Measurements from ENCODE around the gene WASF2. TPM values are rescaled to one million over a fixed set of nuclear protein-coding genes. Genes with fewer than 3 reads are reported as not detected.
"Not testable (repeated sequence)": the region's sequence is repeated elsewhere in the genome, so short reads cannot be mapped to it uniquely, and the experiment has no call there.

Gene WASF2
- total and polyA plus RNA-seq, 5 donors, result 22.1 to 77.9 (median 69.4) TPM

DNA sequence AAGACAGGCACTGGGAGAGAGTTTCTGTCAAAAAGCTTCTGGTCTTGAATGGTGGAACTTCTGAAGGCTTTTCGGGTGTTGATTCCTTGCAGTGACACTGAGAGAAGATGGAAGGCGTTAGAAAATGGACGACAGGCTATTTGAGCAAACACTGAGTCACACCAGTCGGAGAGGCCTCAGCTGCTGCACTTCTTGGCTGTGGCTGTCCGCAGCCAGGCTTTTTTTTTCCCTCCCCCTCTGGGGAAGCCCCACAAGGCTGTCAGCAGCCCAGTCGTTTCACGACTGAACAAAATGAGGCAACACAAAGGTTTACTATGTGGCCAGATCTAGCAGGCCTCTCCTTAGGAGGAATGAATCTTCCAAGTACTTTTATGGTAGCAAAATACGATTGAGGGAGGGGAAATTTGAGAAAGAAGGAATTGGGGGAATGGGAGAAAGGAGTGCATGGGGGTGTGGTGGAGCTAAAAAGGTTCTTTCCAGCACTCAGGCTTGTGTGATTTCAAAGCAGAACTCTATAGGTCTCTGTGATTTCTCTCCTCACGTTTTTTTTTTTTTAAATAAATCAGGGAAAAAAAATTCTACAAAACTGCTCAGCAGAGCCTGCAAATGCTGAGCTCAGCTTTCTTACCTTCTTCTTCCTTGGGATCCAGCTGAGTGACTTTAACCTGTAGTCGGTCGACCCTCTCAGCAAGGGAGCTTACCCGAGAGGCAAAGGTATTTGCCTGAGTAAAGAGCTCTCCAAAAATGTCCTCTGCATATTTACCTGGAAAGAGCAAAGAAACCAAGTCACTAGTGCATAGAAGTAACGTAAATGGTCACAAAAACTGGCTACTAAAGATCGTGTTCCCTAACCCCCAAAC, 71.4 kb downstream of the WASF2 start:
- H3K9me3 ChIP-seq (ENCODE audit: control insufficient read depth, low read length), result no peaks in the 10 kb centered on the region
- peaks cover 8% of the 10 kb centered on the region for H3K4me1 ChIP-seq (ENCODE audit: control insufficient read depth, insufficient read depth, low read length)
- intact Hi-C loops (cut with DNase I), result loop anchor here in 1 of 4 donors (5.0 kb wide), 2 partner anchors 74 to 189 kb away; partner anchors contain the start of gene WASF2
- ATAC-seq, result peak; percentile 92 to 94
- DNase-seq, result peak; percentile 81 to 89 (median 87)
- no peak overlapping the region for H3K4me3 ChIP-seq (ENCODE audit: low read length)
- H3K27me3 ChIP-seq (ENCODE audit: control insufficient read depth, insufficient read depth), result no peaks in the 10 kb centered on the region
- WGBS, result 33% methylated on average over 14 of the region's 14 CpGs
- peak overlapping the region; percentile 69 for H3K27ac ChIP-seq (ENCODE audit: low read length)

DNA sequence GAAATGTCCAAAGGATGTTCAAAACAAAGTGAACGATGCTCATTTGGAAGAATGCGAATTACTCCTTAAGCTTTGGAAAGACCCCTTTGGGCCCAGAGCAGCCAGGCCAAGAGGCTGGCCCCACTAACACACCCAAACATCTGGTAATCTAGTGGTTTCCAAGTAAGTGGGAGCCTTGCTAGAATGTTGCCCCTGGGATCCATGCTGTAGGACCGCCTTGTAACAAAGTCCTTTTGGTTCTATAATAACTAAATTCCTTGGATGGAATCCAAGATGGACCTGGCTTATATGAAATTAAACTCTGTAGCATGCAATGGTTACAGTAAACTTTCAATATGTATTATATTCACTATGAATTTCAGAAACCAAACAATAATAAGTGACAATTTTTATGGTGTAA, 72.3 kb downstream of the WASF2 start:
- WGBS, result 72% methylated on average over 3 of the region's 3 CpGs

GRCh38 chr1:27416387-27417111, 73.4 kb downstream of the WASF2 start:
- WGBS, result 60% methylated on average over 3 of the region's 3 CpGs
- Histone ChIP-seq H3K4me1 (ENCODE audit: control insufficient read depth, insufficient read depth, low read length) (peaks cover 12% of the 10 kb centered on the region), H3K4me3 (ENCODE audit: low read length) (no peak overlapping the region), H3K9me3 (ENCODE audit: control insufficient read depth, low read length) (no peaks in the 10 kb centered on the region), H3K27me3 (ENCODE audit: control insufficient read depth, insufficient read depth) (no peaks in the 10 kb centered on the region), H3K27ac (ENCODE audit: low read length) (peak overlapping the region; percentile 32)
- intact Hi-C loops (cut with DNase I), result loop anchor here in 1 of 4 donors (5.0 kb wide), 2 partner anchors 76 to 191 kb away; partner anchors contain the start of gene WASF2
- peak in 1 of 2 donors; percentile 36 for ATAC-seq
- DNase-seq, result no peak

More for the DNA sequence above, 72.3 kb downstream of the WASF2 start:
- H3K4me1 ChIP-seq (ENCODE audit: control insufficient read depth, insufficient read depth, low read length), result peaks cover 12% of the 10 kb centered on the region
- H3K27ac ChIP-seq (ENCODE audit: low read length), result peak overlapping the region; percentile 61
- no peaks in the 10 kb centered on the region for H3K27me3 ChIP-seq (ENCODE audit: control insufficient read depth, insufficient read depth)
- DNase-seq (no peak), ATAC-seq (no peak)
- intact Hi-C loops (cut with DNase I), result loop anchor here in 1 of 4 donors (5.0 kb wide), 2 partner anchors 75 to 190 kb away; partner anchors contain the start of gene WASF2
- no peaks in the 10 kb centered on the region for H3K9me3 ChIP-seq (ENCODE audit: control insufficient read depth, low read length)
- no peak overlapping the region for H3K4me3 ChIP-seq (ENCODE audit: low read length)

GRCh38 chr1:27414091-27414490, 75.9 kb downstream of the WASF2 start:
- Histone ChIP-seq H3K4me3 (ENCODE audit: low read length) (no peak overlapping the region), H3K4me1 (ENCODE audit: control insufficient read depth, insufficient read depth, low read length) (peaks cover 12% of the 10 kb centered on the region)
- intact Hi-C loops (cut with DNase I), result no loop called here

GRCh38 chr1:27413004-27413403, 77.0 kb downstream of the WASF2 start:
- 44% methylated on average over 4 of the region's 4 CpGs for WGBS
- Histone ChIP-seq H3K27me3 (ENCODE audit: control insufficient read depth, insufficient read depth) (no peaks in the 10 kb centered on the region), H3K27ac (ENCODE audit: low read length) (peak overlapping the region; percentile 55), H3K4me3 (ENCODE audit: low read length) (no peak overlapping the region), H3K9me3 (ENCODE audit: control insufficient read depth, low read length) (no peaks in the 10 kb centered on the region), H3K4me1 (ENCODE audit: control insufficient read depth, insufficient read depth, low read length) (peaks cover 12% of the 10 kb centered on the region)
- peak; percentile 70 to 79 for ATAC-seq
- peak in 1 of 3 donors; percentile 67 for DNase-seq
- intact Hi-C loops (cut with DNase I), result no loop called here

More at GRCh38 chr1:27414091-27414490, 75.9 kb downstream of the WASF2 start:
- Histone ChIP-seq H3K9me3 (ENCODE audit: control insufficient read depth, low read length) (no peaks in the 10 kb centered on the region), H3K27ac (ENCODE audit: low read length) (peak overlapping the region; percentile 33), H3K27me3 (ENCODE audit: control insufficient read depth, insufficient read depth) (no peaks in the 10 kb centered on the region)
- DNase-seq, result no peak
- WGBS, result 92% methylated on average over 1 of the region's 1 CpG
- no peak for ATAC-seq

DNA sequence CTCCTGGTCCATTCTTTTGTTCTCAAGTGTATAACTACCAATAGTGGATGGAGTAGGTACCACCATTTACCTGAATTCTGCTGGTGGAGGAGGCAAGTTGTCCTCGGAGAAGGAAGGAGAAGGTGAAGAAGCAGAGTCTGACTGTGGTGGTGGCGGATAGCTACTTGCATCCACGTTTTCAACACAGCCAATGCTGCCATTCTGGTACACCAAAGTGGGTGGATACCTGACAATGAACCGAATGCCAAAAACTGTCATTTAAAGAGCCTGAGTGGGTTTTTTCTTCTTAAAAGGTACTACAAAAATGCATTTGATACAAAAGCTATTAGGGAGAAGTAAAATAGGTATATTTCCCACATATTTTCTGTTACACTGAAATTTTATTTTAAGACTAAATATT, 77.5 kb downstream of the WASF2 start:
- Histone ChIP-seq H3K27ac (ENCODE audit: low read length) (no peak overlapping the region), H3K9me3 (ENCODE audit: control insufficient read depth, low read length) (no peaks in the 10 kb centered on the region), H3K27me3 (ENCODE audit: control insufficient read depth, insufficient read depth) (no peaks in the 10 kb centered on the region), H3K4me1 (ENCODE audit: control insufficient read depth, insufficient read depth, low read length) (peaks cover 12% of the 10 kb centered on the region), H3K4me3 (ENCODE audit: low read length) (no peak overlapping the region)
- ATAC-seq (no peak), DNase-seq (no peak)
- intact Hi-C loops (cut with DNase I), result no loop called here
- 87% methylated on average over 4 of the region's 4 CpGs for WGBS

- Histone ChIP-seq H3K4me3 (ENCODE audit: low read length) (no peak overlapping the region), H3K27ac (ENCODE audit: low read length) (no peak overlapping the region), H3K4me1 (ENCODE audit: control insufficient read depth, insufficient read depth, low read length) (peaks cover 12% of the 10 kb centered on the region), H3K9me3 (ENCODE audit: control insufficient read depth, low read length) (no peaks in the 10 kb centered on the region), H3K27me3 (ENCODE audit: control insufficient read depth, insufficient read depth) (no peaks in the 10 kb centered on the region)
- DNase-seq (no peak), ATAC-seq (no peak)
- 83% methylated on average over 2 of the region's 2 CpGs for WGBS
- intact Hi-C loops (cut with DNase I), result no loop called here
Measured at GRCh38 chr1:27410709-27411108, 79.3 kb downstream of the WASF2 start.

GRCh38 chr1:27409669-27410068, 80.3 kb downstream of the WASF2 start:
- H3K4me1 ChIP-seq (ENCODE audit: control insufficient read depth, insufficient read depth, low read length), result peaks cover 18% of the 10 kb centered on the region
- 94% methylated on average over 11 of the region's 11 CpGs for WGBS

GRCh38 chr1:27408151-27408550, 81.8 kb downstream of the WASF2 start:
- Histone ChIP-seq H3K27me3 (ENCODE audit: control insufficient read depth, insufficient read depth) (no peaks in the 10 kb centered on the region), H3K9me3 (ENCODE audit: control insufficient read depth, low read length) (no peaks in the 10 kb centered on the region), H3K27ac (ENCODE audit: low read length) (no peak overlapping the region), H3K4me3 (ENCODE audit: low read length) (no peak overlapping the region), H3K4me1 (ENCODE audit: control insufficient read depth, insufficient read depth, low read length) (peaks cover 18% of the 10 kb centered on the region)
- WGBS, result 93% methylated on average over 9 of the region's 9 CpGs
- DNase-seq (no peak), ATAC-seq (no peak)
- intact Hi-C loops (cut with DNase I), result no loop called here

More at GRCh38 chr1:27409669-27410068, 80.3 kb downstream of the WASF2 start:
- Histone ChIP-seq H3K27me3 (ENCODE audit: control insufficient read depth, insufficient read depth) (no peaks in the 10 kb centered on the region), H3K4me3 (ENCODE audit: low read length) (no peak overlapping the region), H3K27ac (ENCODE audit: low read length) (no peak overlapping the region), H3K9me3 (ENCODE audit: control insufficient read depth, low read length) (no peaks in the 10 kb centered on the region)
- intact Hi-C loops (cut with DNase I), result no loop called here
- no peak for ATAC-seq
- no peak for DNase-seq

GRCh38 chr1:27406791-27407190, 83.2 kb downstream of the WASF2 start:
- 79% methylated on average over 2 of the region's 2 CpGs for WGBS
- H3K27me3 ChIP-seq (ENCODE audit: control insufficient read depth, insufficient read depth); ATAC-seq; H3K9me3 ChIP-seq (ENCODE audit: control insufficient read depth, low read length); DNase-seq; intact Hi-C loops (cut with DNase I); H3K4me3 ChIP-seq (ENCODE audit: low read length): not testable (repeated sequence)
- Histone ChIP-seq H3K4me1 (ENCODE audit: control insufficient read depth, insufficient read depth, low read length) (peaks cover 22% of the 10 kb centered on the region), H3K27ac (ENCODE audit: low read length) (peak overlapping the region; percentile 1)

DNA sequence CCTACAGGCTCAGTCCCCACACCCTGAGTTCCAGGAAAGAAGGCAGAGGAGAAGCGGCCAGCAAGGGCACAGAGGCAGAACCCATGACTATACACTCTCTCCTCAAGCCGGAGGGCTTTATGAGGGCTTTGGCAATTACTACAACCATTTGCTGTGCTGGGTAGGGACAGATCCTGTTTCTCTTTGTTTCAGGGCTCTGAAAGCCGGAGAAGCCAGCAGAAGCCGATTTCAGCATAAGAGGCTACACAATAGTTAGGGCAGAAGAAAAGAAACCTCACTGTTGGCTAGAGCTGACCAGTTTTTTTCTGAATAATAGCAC, 83.6 kb downstream of the WASF2 start:
- no peak overlapping the region for H3K4me3 ChIP-seq (ENCODE audit: low read length)
- H3K4me1 ChIP-seq (ENCODE audit: control insufficient read depth, insufficient read depth, low read length), result peaks cover 25% of the 10 kb centered on the region
- no peaks in the 10 kb centered on the region for H3K27me3 ChIP-seq (ENCODE audit: control insufficient read depth, insufficient read depth)
- ATAC-seq, result no peak
- H3K27ac ChIP-seq (ENCODE audit: low read length), result peak overlapping the region; percentile 66
- WGBS, result 59% methylated on average over 4 of the region's 4 CpGs
- DNase-seq, result no peak
- no peaks in the 10 kb centered on the region for H3K9me3 ChIP-seq (ENCODE audit: control insufficient read depth, low read length)
- intact Hi-C loops (cut with DNase I), result no loop called here
